ENCODE data around the gene GCA. TPM values are rescaled to one million over a fixed set of nuclear protein-coding genes. Genes with fewer than 3 reads are reported as not detected.

GCA gene
- total RNA-seq, 1 donor from 2014 or later = 14.5 TPM

DNA sequence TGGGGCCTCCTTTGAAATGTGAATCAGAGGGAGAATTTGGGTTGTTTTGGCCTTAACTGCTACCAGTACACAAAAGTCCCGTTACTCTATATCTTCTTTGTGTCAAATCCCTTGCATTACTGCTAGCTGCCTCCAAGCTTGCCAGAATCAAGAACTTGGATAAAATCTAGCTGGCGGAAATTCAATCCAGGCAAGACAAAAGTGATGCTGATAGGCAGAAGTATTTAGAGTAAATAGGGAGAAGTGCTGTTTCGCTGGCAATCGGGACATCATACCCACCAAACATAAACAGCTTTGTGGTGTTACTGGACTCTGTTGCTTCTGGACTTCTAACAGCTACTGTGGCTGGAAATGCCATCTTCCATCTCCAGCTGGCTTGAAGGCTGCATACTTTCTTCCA lies 28.0 kb upstream of the GCA start:
- no peak for TF ChIP-seq EZH2 (IDR thresholded peaks at IDR 0.05; ENCODE audit: insufficient read depth, low read length)
- TF ChIP-seq, protein P1, sequence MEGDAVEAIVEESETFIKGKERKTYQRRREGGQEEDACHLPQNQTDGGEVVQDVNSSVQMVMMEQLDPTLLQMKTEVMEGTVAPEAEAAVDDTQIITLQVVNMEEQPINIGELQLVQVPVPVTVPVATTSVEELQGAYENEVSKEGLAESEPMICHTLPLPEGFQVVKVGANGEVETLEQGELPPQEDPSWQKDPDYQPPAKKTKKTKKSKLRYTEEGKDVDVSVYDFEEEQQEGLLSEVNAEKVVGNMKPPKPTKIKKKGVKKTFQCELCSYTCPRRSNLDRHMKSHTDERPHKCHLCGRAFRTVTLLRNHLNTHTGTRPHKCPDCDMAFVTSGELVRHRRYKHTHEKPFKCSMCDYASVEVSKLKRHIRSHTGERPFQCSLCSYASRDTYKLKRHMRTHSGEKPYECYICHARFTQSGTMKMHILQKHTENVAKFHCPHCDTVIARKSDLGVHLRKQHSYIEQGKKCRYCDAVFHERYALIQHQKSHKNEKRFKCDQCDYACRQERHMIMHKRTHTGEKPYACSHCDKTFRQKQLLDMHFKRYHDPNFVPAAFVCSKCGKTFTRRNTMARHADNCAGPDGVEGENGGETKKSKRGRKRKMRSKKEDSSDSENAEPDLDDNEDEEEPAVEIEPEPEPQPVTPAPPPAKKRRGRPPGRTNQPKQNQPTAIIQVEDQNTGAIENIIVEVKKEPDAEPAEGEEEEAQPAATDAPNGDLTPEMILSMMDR (IDR thresholded peaks at IDR 0.05; ENCODE audit: insufficient read depth, low read depth, low read length) = no peak
- peak overlapping the region; percentile 82 for H3K4me3 Mint-ChIP-seq (ENCODE audit: unreplicated experiment)
- Histone ChIP-seq H3K36me3 (ENCODE audit: insufficient read depth, low read length) (no peaks in the 10 kb centered on the region), H3K79me2 (ENCODE audit: insufficient read depth, low read length) (no peaks in the 10 kb centered on the region), H3K4me1 (ENCODE audit: insufficient read depth, low read length) (peaks cover 4% of the 10 kb centered on the region), H3K4me3 (ENCODE audit: insufficient read depth, low read depth, low read length) (no peak overlapping the region), H4K20me1 (ENCODE audit: insufficient read depth, low read length) (no peaks in the 10 kb centered on the region), H2AFZ (ENCODE audit: low read depth, low read length) (no peak overlapping the region), H3K4me2 (ENCODE audit: low read length) (no peak overlapping the region), H3K9me3 (ENCODE audit: insufficient read depth, low read depth, low read length) (no peaks in the 10 kb centered on the region), H3K9ac (ENCODE audit: low read length) (no peak overlapping the region), H3K27ac (ENCODE audit: low read depth, low read length) (no peak overlapping the region), H3K27me3 (ENCODE audit: insufficient read depth, low read length) (no peaks in the 10 kb centered on the region)
- H3K27me3 Mint-ChIP-seq (ENCODE audit: low read depth, unreplicated experiment) = no peaks in the 10 kb centered on the region
- H3K36me3 Mint-ChIP-seq (ENCODE audit: low read depth, unreplicated experiment) = peaks cover 4% of the 10 kb centered on the region
- no peaks in the 10 kb centered on the region for H3K9me3 Mint-ChIP-seq (ENCODE audit: unreplicated experiment)
- no peak for FAIRE-seq
- DNase-seq (ENCODE audit: low read depth) = no peak
- H3K27ac Mint-ChIP-seq (ENCODE audit: unreplicated experiment) = no peak overlapping the region
- H3K4me1 Mint-ChIP-seq (ENCODE audit: low read depth, unreplicated experiment) = peaks cover 22% of the 10 kb centered on the region

DNA sequence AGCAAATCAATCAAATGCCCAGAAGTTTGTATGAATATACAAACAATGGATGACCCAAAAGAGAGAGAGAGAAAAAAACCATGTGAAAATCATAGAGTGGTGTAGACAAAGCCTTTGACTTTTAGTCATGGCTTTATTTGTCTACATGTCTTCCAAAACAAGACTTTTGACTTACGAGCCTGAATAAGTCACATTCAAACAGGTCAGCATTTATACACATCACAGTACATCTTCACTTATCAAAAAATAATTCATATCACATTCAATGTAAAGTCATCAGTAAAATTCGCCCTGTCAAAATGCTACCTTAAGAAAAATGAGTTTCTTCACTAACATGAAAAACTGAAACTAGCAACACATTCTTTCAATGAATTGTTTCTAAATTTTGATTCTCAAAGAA lies 27.3 kb upstream of the GCA start:
- Histone ChIP-seq H3K4me1 (ENCODE audit: insufficient read depth, low read length) (peaks cover 4% of the 10 kb centered on the region), H3K4me3 (ENCODE audit: insufficient read depth, low read depth, low read length) (no peak overlapping the region), H3K9me3 (ENCODE audit: insufficient read depth, low read depth, low read length) (no peaks in the 10 kb centered on the region), H3K27me3 (ENCODE audit: insufficient read depth, low read length) (no peaks in the 10 kb centered on the region), H3K9ac (ENCODE audit: low read length) (no peak overlapping the region), H3K4me2 (ENCODE audit: low read length) (no peak overlapping the region), H3K27ac (ENCODE audit: low read depth, low read length) (no peak overlapping the region), H2AFZ (ENCODE audit: low read depth, low read length) (no peak overlapping the region), H3K36me3 (ENCODE audit: insufficient read depth, low read length) (no peaks in the 10 kb centered on the region), H4K20me1 (ENCODE audit: insufficient read depth, low read length) (no peaks in the 10 kb centered on the region), H3K79me2 (ENCODE audit: insufficient read depth, low read length) (no peaks in the 10 kb centered on the region)
- Mint-ChIP-seq H3K4me1 (ENCODE audit: low read depth, unreplicated experiment) (peaks cover 24% of the 10 kb centered on the region), H3K9me3 (ENCODE audit: unreplicated experiment) (no peaks in the 10 kb centered on the region), H3K27me3 (ENCODE audit: low read depth, unreplicated experiment) (no peaks in the 10 kb centered on the region), H3K27ac (ENCODE audit: unreplicated experiment) (no peak overlapping the region), H3K36me3 (ENCODE audit: low read depth, unreplicated experiment) (peaks cover 4% of the 10 kb centered on the region), H3K4me3 (ENCODE audit: unreplicated experiment) (peak overlapping the region; percentile 82)
- no peak for DNase-seq (ENCODE audit: low read depth)
- TF ChIP-seq, protein P1 (IDR thresholded peaks at IDR 0.05; ENCODE audit: insufficient read depth, low read depth, low read length) = no peak
- TF ChIP-seq EZH2 (IDR thresholded peaks at IDR 0.05; ENCODE audit: insufficient read depth, low read length) = no peak
- FAIRE-seq = no peak

DNA sequence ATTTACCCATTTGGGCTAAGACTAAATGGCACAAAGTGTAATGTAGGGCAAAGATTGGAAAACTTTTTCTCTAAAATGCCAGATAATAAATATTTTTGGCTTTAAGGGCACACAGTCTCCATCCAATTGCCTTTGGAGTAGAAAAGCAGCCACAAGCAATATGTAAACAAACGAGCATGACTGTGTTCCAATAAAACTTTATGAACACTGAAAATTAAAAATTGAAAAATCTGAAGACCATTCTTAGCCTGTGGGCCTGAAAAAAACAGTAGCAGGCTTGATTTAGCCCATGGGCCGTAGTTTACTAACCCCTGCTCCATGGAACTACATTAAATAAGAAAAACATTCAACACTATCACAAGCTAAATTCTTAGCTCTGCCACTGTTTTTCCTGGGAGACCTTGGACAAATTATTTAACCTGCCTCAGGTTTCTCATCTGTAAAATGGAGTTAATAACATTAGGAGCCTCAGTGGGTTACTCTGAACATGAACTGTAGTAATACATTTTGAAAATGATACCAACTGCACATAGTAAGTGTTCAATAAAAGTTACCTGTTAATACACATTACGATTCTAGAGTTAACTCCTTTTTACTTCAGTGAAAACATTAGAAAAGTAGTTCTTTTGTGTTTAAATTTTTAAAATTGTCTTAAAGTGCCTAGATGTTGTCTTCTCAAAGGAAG lies 26.7 kb upstream of the GCA start:
- H3K4me1 ChIP-seq (ENCODE audit: insufficient read depth, low read length) = peaks cover 4% of the 10 kb centered on the region
- FAIRE-seq (no peak), DNase-seq (ENCODE audit: low read depth) (no peak)
- H4K20me1 ChIP-seq (ENCODE audit: insufficient read depth, low read length) = no peaks in the 10 kb centered on the region
- no peak overlapping the region for H3K27ac ChIP-seq (ENCODE audit: low read depth, low read length)
- H3K4me2 ChIP-seq (ENCODE audit: low read length) = peak overlapping the region; percentile 90
- Mint-ChIP-seq H3K4me1 (ENCODE audit: low read depth, unreplicated experiment) (peaks cover 20% of the 10 kb centered on the region), H3K27me3 (ENCODE audit: low read depth, unreplicated experiment) (no peaks in the 10 kb centered on the region), H3K27ac (ENCODE audit: unreplicated experiment) (no peak overlapping the region), H3K36me3 (ENCODE audit: low read depth, unreplicated experiment) (peaks cover 4% of the 10 kb centered on the region), H3K9me3 (ENCODE audit: unreplicated experiment) (no peaks in the 10 kb centered on the region), H3K4me3 (ENCODE audit: unreplicated experiment) (peak overlapping the region; percentile 82)
- H3K9me3 ChIP-seq (ENCODE audit: insufficient read depth, low read depth, low read length) = no peaks in the 10 kb centered on the region
- TF ChIP-seq, protein P1 (IDR thresholded peaks at IDR 0.05; ENCODE audit: insufficient read depth, low read depth, low read length) = no peak
- TF ChIP-seq EZH2 (IDR thresholded peaks at IDR 0.05; ENCODE audit: insufficient read depth, low read length) = no peak
- H3K79me2 ChIP-seq (ENCODE audit: insufficient read depth, low read length) = no peaks in the 10 kb centered on the region
- peak overlapping the region; percentile 84 for H2AFZ ChIP-seq (ENCODE audit: low read depth, low read length)
- no peak overlapping the region for H3K9ac ChIP-seq (ENCODE audit: low read length)
- no peaks in the 10 kb centered on the region for H3K36me3 ChIP-seq (ENCODE audit: insufficient read depth, low read length)
- no peak overlapping the region for H3K4me3 ChIP-seq (ENCODE audit: insufficient read depth, low read depth, low read length)
- no peaks in the 10 kb centered on the region for H3K27me3 ChIP-seq (ENCODE audit: insufficient read depth, low read length)
